ENCODE results near the gene TIMMDC1.

TIMMDC1 gene

GRCh38 chr3:119492810-119493209, 5.5 kb upstream of the TIMMDC1 start:
- no peak overlapping the region for H3K4me3 ChIP-seq (ENCODE audit: low read length)
- TF ChIP-seq CTCF (conservative IDR thresholded peaks at IDR 0.05; ENCODE audit: low read depth, low read length), result no peak
- DNase-seq (ENCODE audit: low read depth), result no peak

GRCh38 chr3:119494597-119494996, 3.8 kb upstream of the TIMMDC1 start:
- no peak overlapping the region for H3K4me3 ChIP-seq (ENCODE audit: low read length)
- DNase-seq (ENCODE audit: low read depth), result no peak
- TF ChIP-seq CTCF (conservative IDR thresholded peaks at IDR 0.05; ENCODE audit: low read depth, low read length), result no peak

GRCh38 chr3:119497820-119498185, 544 bp upstream of the TIMMDC1 start:
- peak overlapping the region; percentile 80 for H3K4me3 ChIP-seq (ENCODE audit: low read length)
- DNase-seq (ENCODE audit: low read depth), result no peak
- TF ChIP-seq CTCF (conservative IDR thresholded peaks at IDR 0.05; ENCODE audit: low read depth, low read length), result no peak

- no peak for DNase-seq (ENCODE audit: low read depth)
- no peak for TF ChIP-seq CTCF (conservative IDR thresholded peaks at IDR 0.05; ENCODE audit: low read depth, low read length)
- no peak overlapping the region for H3K4me3 ChIP-seq (ENCODE audit: low read length)
These were observed 1.9 kb downstream of the TIMMDC1 start for GRCh38 chr3:119500265-119500664.

GRCh38 chr3:119500901-119501300, 2.6 kb downstream of the TIMMDC1 start:
- no peak for DNase-seq (ENCODE audit: low read depth)
- no peak for TF ChIP-seq CTCF (conservative IDR thresholded peaks at IDR 0.05; ENCODE audit: low read depth, low read length)
- H3K4me3 ChIP-seq (ENCODE audit: low read length), result no peak overlapping the region

- no peak for DNase-seq (ENCODE audit: low read depth)
- no peak for TF ChIP-seq CTCF (conservative IDR thresholded peaks at IDR 0.05; ENCODE audit: low read depth, low read length)
- H3K4me3 ChIP-seq (ENCODE audit: low read length), result no peak overlapping the region
These were observed 8.3 kb downstream of the TIMMDC1 start for GRCh38 chr3:119506631-119507030.

GRCh38 chr3:119507404-119507803, 9.1 kb downstream of the TIMMDC1 start:
- no peak overlapping the region for H3K4me3 ChIP-seq (ENCODE audit: low read length)
- no peak for TF ChIP-seq CTCF (conservative IDR thresholded peaks at IDR 0.05; ENCODE audit: low read depth, low read length)
- no peak for DNase-seq (ENCODE audit: low read depth)

Data from retinal pigment epithelial cell (primary cell).